Astrocyte (in vitro differentiated cells and primary cell): ENCODE measurements around the gene GJB3. TPM values are rescaled to one million over a fixed set of nuclear protein-coding genes. Genes with fewer than 3 reads are reported as not detected.

Experiments used
- DNase-seq: peaks from one replicate; pipeline ENCODE4 v3.0.0-alpha.2; 2010; ENCODE audit warnings: low read depth
- FAIRE-seq: peaks from 2 replicates; lab custom pipeline; 2011; peaks lifted over from hg19 to GRCh38; lab: Jason Lieb, UNC
- H2AFZ ChIP-seq: 2 replicates; pipeline ENCODE4 v1.6.0; 2012; ENCODE audit warnings: low read depth, low read length, inconsistent platforms
- H3K27ac ChIP-seq: 2 replicates; pipeline ENCODE4 v1.5.1; 2011; ENCODE audit warnings: low read depth, low read length, inconsistent platforms
- H3K27me3 ChIP-seq: 2 replicates; pipeline ENCODE4 v1.6.0; 2011; ENCODE audit warnings: low read length, inconsistent platforms; ENCODE audit not compliant: insufficient read depth
- H3K36me3 ChIP-seq: 2 replicates; pipeline ENCODE4 v1.5.1; 2011; ENCODE audit warnings: low read length, inconsistent platforms; ENCODE audit not compliant: insufficient read depth
- H3K4me1 ChIP-seq: 2 replicates; pipeline ENCODE4 v1.5.1; 2011; ENCODE audit warnings: low read length, inconsistent platforms; ENCODE audit not compliant: insufficient read depth
- H3K4me2 ChIP-seq: 2 replicates; pipeline ENCODE4 v1.6.0; 2012; ENCODE audit warnings: low read length, inconsistent platforms
- H3K4me3 ChIP-seq: 2 replicates; pipeline ENCODE4 v1.5.1; 2011; ENCODE audit warnings: low read depth, mild to moderate bottlenecking, low read length, inconsistent platforms; ENCODE audit not compliant: insufficient read depth
- H3K79me2 ChIP-seq: 2 replicates; pipeline ENCODE4 v1.6.0; 2012; ENCODE audit warnings: mild to moderate bottlenecking, low read length, inconsistent platforms; ENCODE audit not compliant: insufficient read depth
- H3K9ac ChIP-seq: 2 replicates; pipeline ENCODE4 v1.6.0; 2012; ENCODE audit warnings: mild to moderate bottlenecking, low read length, inconsistent platforms
- H3K9me3 ChIP-seq: 2 replicates; pipeline ENCODE4 v1.5.1; 2012; ENCODE audit warnings: low read depth, mild to moderate bottlenecking, low read length, inconsistent platforms; ENCODE audit not compliant: insufficient read depth
- H4K20me1 ChIP-seq: 2 replicates; pipeline ENCODE4 v1.6.0; 2012; ENCODE audit warnings: low read length, inconsistent platforms; ENCODE audit not compliant: insufficient read depth
- H3K27ac Mint-ChIP-seq: one replicate; pipeline ENCODE4 v1.8.0; 2021; ENCODE audit warnings: mild to moderate bottlenecking, mixed read lengths; ENCODE audit not compliant: unreplicated experiment
- H3K27me3 Mint-ChIP-seq: one replicate; pipeline ENCODE4 v1.8.0; 2021; ENCODE audit warnings: low read depth, mixed read lengths; ENCODE audit not compliant: unreplicated experiment
- H3K36me3 Mint-ChIP-seq: one replicate; pipeline ENCODE4 v1.8.0; 2021; ENCODE audit warnings: low read depth, mixed read lengths; ENCODE audit not compliant: unreplicated experiment
- H3K4me1 Mint-ChIP-seq: one replicate; pipeline ENCODE4 v1.8.0; 2021; ENCODE audit warnings: low read depth, mixed read lengths; ENCODE audit not compliant: unreplicated experiment
- H3K4me3 Mint-ChIP-seq: one replicate; pipeline ENCODE4 v1.8.0; 2021; ENCODE audit warnings: mild to moderate bottlenecking, moderate library complexity, mixed read lengths; ENCODE audit not compliant: unreplicated experiment
- H3K9me3 Mint-ChIP-seq: one replicate; pipeline ENCODE4 v1.8.0; 2021; ENCODE audit warnings: mild to moderate bottlenecking, mixed read lengths; ENCODE audit not compliant: unreplicated experiment
- EZH2 ChIP-seq: IDR thresholded peaks from 2 replicates; pipeline ENCODE4 v1.6.1; 2012; ENCODE audit warnings: mild to moderate bottlenecking, low read length, inconsistent platforms; ENCODE audit not compliant: insufficient read depth
- total RNA-seq: library from RNA; stranded (reverse); gene quantifications from 2 replicates; pipeline ENCODE4 v1.2.1, GENCODE V29; 2021
- TF ChIP-seq, protein P1 (sequence below): IDR thresholded peaks from 2 replicates; pipeline ENCODE4 v1.5.1; 2011; ENCODE audit warnings: low read depth, mild to moderate bottlenecking, inconsistent platforms, low read length, moderate library complexity; ENCODE audit not compliant: insufficient read depth

GJB3 gene
- total RNA-seq, 1 donor from 2014 or later = 0.32 TPM

GRCh38 chr1:34749992-34750391 lies 31.0 kb upstream of the GJB3 start:
- no peaks in the 10 kb centered on the region for H3K36me3 ChIP-seq
- no peak for FAIRE-seq
- peak overlapping the region; percentile 29 for H3K27ac Mint-ChIP-seq
- TF ChIP-seq, protein P1, sequence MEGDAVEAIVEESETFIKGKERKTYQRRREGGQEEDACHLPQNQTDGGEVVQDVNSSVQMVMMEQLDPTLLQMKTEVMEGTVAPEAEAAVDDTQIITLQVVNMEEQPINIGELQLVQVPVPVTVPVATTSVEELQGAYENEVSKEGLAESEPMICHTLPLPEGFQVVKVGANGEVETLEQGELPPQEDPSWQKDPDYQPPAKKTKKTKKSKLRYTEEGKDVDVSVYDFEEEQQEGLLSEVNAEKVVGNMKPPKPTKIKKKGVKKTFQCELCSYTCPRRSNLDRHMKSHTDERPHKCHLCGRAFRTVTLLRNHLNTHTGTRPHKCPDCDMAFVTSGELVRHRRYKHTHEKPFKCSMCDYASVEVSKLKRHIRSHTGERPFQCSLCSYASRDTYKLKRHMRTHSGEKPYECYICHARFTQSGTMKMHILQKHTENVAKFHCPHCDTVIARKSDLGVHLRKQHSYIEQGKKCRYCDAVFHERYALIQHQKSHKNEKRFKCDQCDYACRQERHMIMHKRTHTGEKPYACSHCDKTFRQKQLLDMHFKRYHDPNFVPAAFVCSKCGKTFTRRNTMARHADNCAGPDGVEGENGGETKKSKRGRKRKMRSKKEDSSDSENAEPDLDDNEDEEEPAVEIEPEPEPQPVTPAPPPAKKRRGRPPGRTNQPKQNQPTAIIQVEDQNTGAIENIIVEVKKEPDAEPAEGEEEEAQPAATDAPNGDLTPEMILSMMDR = no peak
- H3K4me3 ChIP-seq = no peak overlapping the region
- H3K9ac ChIP-seq = no peak overlapping the region
- no peaks in the 10 kb centered on the region for H4K20me1 ChIP-seq
- H3K36me3 Mint-ChIP-seq = no peaks in the 10 kb centered on the region
- H3K4me1 ChIP-seq = no peaks in the 10 kb centered on the region
- H3K4me2 ChIP-seq = no peak overlapping the region
- no peak overlapping the region for H3K27ac ChIP-seq
- H3K79me2 ChIP-seq = no peaks in the 10 kb centered on the region
- H3K9me3 Mint-ChIP-seq = peaks cover 11% of the 10 kb centered on the region
- H3K9me3 ChIP-seq = no peaks in the 10 kb centered on the region
- H3K27me3 Mint-ChIP-seq = peaks cover 35% of the 10 kb centered on the region
- no peak overlapping the region for H2AFZ ChIP-seq
- H3K4me1 Mint-ChIP-seq = peaks cover 2% of the 10 kb centered on the region
- DNase-seq = no peak
- no peak overlapping the region for H3K4me3 Mint-ChIP-seq
- H3K27me3 ChIP-seq = peaks cover 2% of the 10 kb centered on the region

DNA sequence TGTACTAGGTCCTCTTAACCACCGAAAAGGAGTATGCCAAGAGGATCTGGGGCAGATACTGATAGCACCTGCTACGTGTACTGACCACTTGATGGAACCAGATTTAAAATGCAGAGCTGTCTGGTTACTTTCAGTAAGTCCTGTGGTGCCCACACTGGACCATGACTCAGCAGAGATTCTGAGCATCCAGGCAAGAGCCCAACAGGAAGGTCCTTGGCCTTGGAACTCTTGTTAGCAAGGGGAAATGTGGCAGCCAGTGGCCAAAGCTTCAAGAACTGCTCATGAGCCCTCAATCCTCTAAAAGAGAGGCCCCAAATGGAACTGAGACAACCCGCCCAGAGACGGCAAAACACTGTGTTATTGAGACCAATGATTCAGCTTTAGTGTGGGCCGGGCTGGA lies 30.4 kb upstream of the GJB3 start:
- Histone ChIP-seq H2AFZ (no peak overlapping the region), H3K9ac (no peak overlapping the region), H3K79me2 (no peaks in the 10 kb centered on the region), H3K4me3 (no peak overlapping the region), H3K4me1 (no peaks in the 10 kb centered on the region), H4K20me1 (no peaks in the 10 kb centered on the region), H3K4me2 (no peak overlapping the region), H3K27me3 (peaks cover 2% of the 10 kb centered on the region), H3K27ac (no peak overlapping the region), H3K9me3 (no peaks in the 10 kb centered on the region), H3K36me3 (no peaks in the 10 kb centered on the region)
- FAIRE-seq (no peak), DNase-seq (no peak)
- H3K4me3 Mint-ChIP-seq = no peak overlapping the region
- peaks cover 2% of the 10 kb centered on the region for H3K4me1 Mint-ChIP-seq
- H3K27me3 Mint-ChIP-seq = peaks cover 30% of the 10 kb centered on the region
- H3K36me3 Mint-ChIP-seq = no peaks in the 10 kb centered on the region
- H3K9me3 Mint-ChIP-seq = peaks cover 11% of the 10 kb centered on the region
- no peak overlapping the region for H3K27ac Mint-ChIP-seq
- TF ChIP-seq, protein P1 = no peak

- H2AFZ ChIP-seq = no peak overlapping the region
- peaks cover 35% of the 10 kb centered on the region for H3K27me3 Mint-ChIP-seq
- H3K79me2 ChIP-seq = no peaks in the 10 kb centered on the region
- peaks cover 5% of the 10 kb centered on the region for H3K36me3 Mint-ChIP-seq
- FAIRE-seq = no peak
- H3K4me1 Mint-ChIP-seq = peaks cover 2% of the 10 kb centered on the region
- H3K9me3 ChIP-seq = no peaks in the 10 kb centered on the region
- H3K27ac Mint-ChIP-seq = no peak overlapping the region
- no peak for DNase-seq
- H3K4me2 ChIP-seq = no peak overlapping the region
- no peaks in the 10 kb centered on the region for H4K20me1 ChIP-seq
- no peaks in the 10 kb centered on the region for H3K36me3 ChIP-seq
- no peak overlapping the region for H3K4me3 Mint-ChIP-seq
- no peak overlapping the region for H3K9ac ChIP-seq
- TF ChIP-seq, protein P1 = no peak
- no peak for TF ChIP-seq EZH2
- H3K27ac ChIP-seq = no peak overlapping the region
- no peaks in the 10 kb centered on the region for H3K4me1 ChIP-seq
- peaks cover 11% of the 10 kb centered on the region for H3K9me3 Mint-ChIP-seq
- H3K4me3 ChIP-seq = no peak overlapping the region
- H3K27me3 ChIP-seq = no peaks in the 10 kb centered on the region
These were observed 27.9 kb upstream of the GJB3 start for GRCh38 chr1:34753163-34753562.
